Measurements from ENCODE around the gene FBXW10B.
"Not testable (repeated sequence)": the region's sequence is repeated elsewhere in the genome, so short reads cannot be mapped to it uniquely, and the experiment has no call there.

The FBXW10B gene

GRCh38 chr17:15642014-15642413 lies 22.5 kb upstream of the FBXW10B start:
- DNase-seq (ENCODE audit: low read depth): not testable (repeated sequence)

- not testable (repeated sequence) for DNase-seq (ENCODE audit: low read depth)
Observed at GRCh38 chr17:15630930-15631453, 11.5 kb upstream of the FBXW10B start.

GRCh38 chr17:15629991-15630390 lies 10.5 kb upstream of the FBXW10B start:
- not testable (repeated sequence) for DNase-seq (ENCODE audit: low read depth)

GRCh38 chr17:15623661-15624209 lies 4.2 kb upstream of the FBXW10B start:
- not testable (repeated sequence) for DNase-seq (ENCODE audit: low read depth)

- not testable (repeated sequence) for DNase-seq (ENCODE audit: low read depth)
Observed at GRCh38 chr17:15623255-15623654, 3.8 kb upstream of the FBXW10B start.

- not testable (repeated sequence) for DNase-seq (ENCODE audit: low read depth)
Observed at GRCh38 chr17:15622124-15622523, 2.6 kb upstream of the FBXW10B start.

GRCh38 chr17:15616828-15617227 lies 2.7 kb downstream of the FBXW10B start:
- DNase-seq (ENCODE audit: low read depth): not testable (repeated sequence)

- DNase-seq (ENCODE audit: low read depth): not testable (repeated sequence)
Observed at GRCh38 chr17:15615850-15616249, 3.7 kb downstream of the FBXW10B start.

- DNase-seq (ENCODE audit: low read depth): not testable (repeated sequence)
Observed at GRCh38 chr17:15613111-15613510, 6.4 kb downstream of the FBXW10B start.

GRCh38 chr17:15592960-15593359 lies 26.5 kb downstream of the FBXW10B start:
- not testable (repeated sequence) for DNase-seq (ENCODE audit: low read depth)

GRCh38 chr17:15591986-15592385 lies 27.5 kb downstream of the FBXW10B start:
- DNase-seq (ENCODE audit: low read depth): not testable (repeated sequence)

GRCh38 chr17:15590844-15591243 lies 28.7 kb downstream of the FBXW10B start:
- DNase-seq (ENCODE audit: low read depth): not testable (repeated sequence)

GRCh38 chr17:15589544-15590536 lies 29.7 kb downstream of the FBXW10B start:
- not testable (repeated sequence) for DNase-seq (ENCODE audit: low read depth)

- not testable (repeated sequence) for DNase-seq (ENCODE audit: low read depth)
Observed at GRCh38 chr17:15588017-15588416, 31.5 kb downstream of the FBXW10B start.

- DNase-seq (ENCODE audit: low read depth): not testable (repeated sequence)
Observed at GRCh38 chr17:15583313-15583712, 36.2 kb downstream of the FBXW10B start.

- not testable (repeated sequence) for DNase-seq (ENCODE audit: low read depth)
Observed at GRCh38 chr17:15581462-15581861, 38.0 kb downstream of the FBXW10B start.

- DNase-seq (ENCODE audit: low read depth): not testable (repeated sequence)
Observed at GRCh38 chr17:15576848-15577247, 42.7 kb downstream of the FBXW10B start.

- DNase-seq (ENCODE audit: low read depth): not testable (repeated sequence)
Observed at GRCh38 chr17:15574660-15575059, 44.8 kb downstream of the FBXW10B start.

GRCh38 chr17:15573870-15574269 lies 45.6 kb downstream of the FBXW10B start:
- not testable (repeated sequence) for DNase-seq (ENCODE audit: low read depth)
